HFFc6 (cell line): Measurements from ENCODE around the gene PRKRIP1. TPM values are rescaled to one million over a fixed set of nuclear protein-coding genes. Genes with fewer than 3 reads are reported as not detected.
"Not testable (repeated sequence)": the region's sequence is repeated elsewhere in the genome, so short reads cannot be mapped to it uniquely, and the experiment has no call there.

Source experiments
- DNase-seq: peaks from one replicate; pipeline ENCODE4 v3.0.0-alpha.2; 2018
- H3K27ac Mint-ChIP-seq: 2 replicates; pipeline ENCODE4 v1.8.0; 2020; ENCODE audit warnings: mild to moderate bottlenecking, mixed read lengths
- H3K27me3 Mint-ChIP-seq: 2 replicates; pipeline ENCODE4 v1.8.0; 2021; ENCODE audit warnings: mild to moderate bottlenecking, moderate library complexity, mixed read lengths; ENCODE audit not compliant: insufficient read depth
- H3K36me3 Mint-ChIP-seq: 2 replicates; pipeline ENCODE4 v1.8.0; 2021; ENCODE audit warnings: low read depth, mixed read lengths
- H3K4me1 Mint-ChIP-seq: 2 replicates; pipeline ENCODE4 v1.8.0; 2020; ENCODE audit warnings: low read depth, mixed read lengths
- H3K4me3 Mint-ChIP-seq: 2 replicates; pipeline ENCODE4 v1.8.0; 2020; ENCODE audit warnings: mild to moderate bottlenecking, moderate library complexity, mixed read lengths
- H3K9me3 Mint-ChIP-seq: 2 replicates; pipeline ENCODE4 v1.8.0; 2020; ENCODE audit warnings: mild to moderate bottlenecking, mixed read lengths
- CTCF ChIP-seq: fragments of 200-600 bp; sonication (generic); IDR thresholded peaks from 2 replicates; pipeline ENCODE4 v1.5.0; 2021; ENCODE audit warnings: antibody characterized with exemption, mild to moderate bottlenecking
- total RNA-seq, 6 experiments: library from RNA; stranded (reverse); fragmentation: NEBNext Ultra II Directional; extraction: Animal tissue kit (Norgen Biotek cat#: 25700); gene quantifications; 2 replicates in 1 of 6; 3 replicates in 5 of 6; pipeline ENCODE4 v1.2.3, GENCODE V29; 2021

The PRKRIP1 gene
- total RNA-seq, 6 experiments from 2014 or later = 18.8 to 24.7 (median 20.4) TPM

- Mint-ChIP-seq H3K27me3 (no peaks in the 10 kb centered on the region), H3K4me3 (no peak overlapping the region), H3K4me1 (no peaks in the 10 kb centered on the region), H3K9me3 (no peaks in the 10 kb centered on the region), H3K27ac (peak overlapping the region; percentile 56), H3K36me3 (peaks cover 35% of the 10 kb centered on the region)
- no peak for DNase-seq
- TF ChIP-seq CTCF = no peak
These were observed 7.4 kb downstream of the PRKRIP1 start for GRCh38 chr7:102403563-102403962.

GRCh38 chr7:102404005-102404861 lies 8.1 kb downstream of the PRKRIP1 start:
- Mint-ChIP-seq H3K9me3 (no peaks in the 10 kb centered on the region), H3K36me3 (peaks cover 37% of the 10 kb centered on the region), H3K27me3 (no peaks in the 10 kb centered on the region), H3K4me3 (no peak overlapping the region), H3K4me1 (no peaks in the 10 kb centered on the region), H3K27ac (peak overlapping the region; percentile 56)
- peak; percentile 44 for DNase-seq
- TF ChIP-seq CTCF = peak; percentile 79

GRCh38 chr7:102404862-102405188 lies 8.7 kb downstream of the PRKRIP1 start:
- TF ChIP-seq CTCF = peak; percentile 58; the same call in 1 of the 2 replicates
- not testable (repeated sequence) for H3K9me3 Mint-ChIP-seq, H3K4me1 Mint-ChIP-seq, DNase-seq, H3K27me3 Mint-ChIP-seq, H3K4me3 Mint-ChIP-seq, H3K27ac Mint-ChIP-seq
- H3K36me3 Mint-ChIP-seq = peaks cover 40% of the 10 kb centered on the region

- Mint-ChIP-seq H3K27me3 (no peaks in the 10 kb centered on the region), H3K9me3 (no peaks in the 10 kb centered on the region), H3K4me1 (no peaks in the 10 kb centered on the region), H3K36me3 (peaks cover 42% of the 10 kb centered on the region), H3K4me3 (no peak overlapping the region), H3K27ac (no peak overlapping the region)
- DNase-seq = no peak
- no peak for TF ChIP-seq CTCF
These were observed 11.7 kb downstream of the PRKRIP1 start for GRCh38 chr7:102407910-102408309.

GRCh38 chr7:102408530-102408929 lies 12.4 kb downstream of the PRKRIP1 start:
- H3K4me1 Mint-ChIP-seq, H3K9me3 Mint-ChIP-seq, DNase-seq, H3K4me3 Mint-ChIP-seq, H3K27me3 Mint-ChIP-seq, H3K27ac Mint-ChIP-seq: not testable (repeated sequence)
- H3K36me3 Mint-ChIP-seq = peaks cover 38% of the 10 kb centered on the region

GRCh38 chr7:102409340-102409739 lies 13.2 kb downstream of the PRKRIP1 start:
- H3K9me3 Mint-ChIP-seq = no peaks in the 10 kb centered on the region
- peaks cover 36% of the 10 kb centered on the region for H3K36me3 Mint-ChIP-seq
- no peak for TF ChIP-seq CTCF
- no peak overlapping the region for H3K4me3 Mint-ChIP-seq
- no peaks in the 10 kb centered on the region for H3K27me3 Mint-ChIP-seq
- DNase-seq = no peak
- H3K27ac Mint-ChIP-seq = no peak overlapping the region
- H3K4me1 Mint-ChIP-seq = no peaks in the 10 kb centered on the region
